ENCODE measurements around the gene PARVA. TPM values are rescaled to one million over a fixed set of nuclear protein-coding genes. Genes with fewer than 3 reads are reported as not detected.
A peak's percentile ranks its signal among the peaks of the same experiment; 100 is the strongest.

PARVA gene
- total and polyA plus RNA-seq, 2 of the 8 experiments (the other 6 are each of a cell fraction or from before 2014, with no cell fraction given) = 3.1 to 13.5 TPM

- TF ChIP-seq SIN3A (conservative IDR thresholded peaks at IDR 0.05 in 1 of 2, IDR thresholded peaks at IDR 0.05 in 1 of 2; ENCODE audit: low read depth in 1 of 2, low read length in 2 of 2) (0 out of 4 replicates have a peak, but pooled peaks of 1 of the 2 experiments have one; percentile 65), BACH1 (IDR thresholded peaks at IDR 0.05; ENCODE audit: low read length) (no peak), CREB1 (IDR thresholded peaks at IDR 0.05) (peak; percentile 15; the same call in 1 of the 2 replicates), ASH2L (IDR thresholded peaks at IDR 0.05; ENCODE audit: low read length) (peak; percentile 90), MAX (IDR thresholded peaks at IDR 0.05) (peak; percentile 66), CBX8 (IDR thresholded peaks at IDR 0.05; ENCODE audit: borderline replicate concordance, low read depth, low read length) (no peak), CTBP2 (IDR thresholded peaks at IDR 0.05; ENCODE audit: borderline replicate concordance, insufficient read depth, insufficient read length, low read length) (peak; percentile 82), PHF8 (conservative IDR thresholded peaks at IDR 0.05; ENCODE audit: low read depth, low read length) (peak; percentile 82)
Measured at GRCh38 chr11:12377106-12377823, at the start of gene PARVA (continued).

All from H1 (cell line).